Hematopoietic multipotent progenitor cell treated with erythropoietin and hydrocortisone succinate and interleukin-3 and kit ligand, for 15 days (in vitro differentiated cells): ENCODE results near the gene PRSS22.

ENCODE experiments used
- DNase-seq: peaks from one replicate; pipeline ENCODE4 v3.0.0-alpha.2; 2015; ENCODE audit warnings: low spot score

PRSS22 gene

DNA sequence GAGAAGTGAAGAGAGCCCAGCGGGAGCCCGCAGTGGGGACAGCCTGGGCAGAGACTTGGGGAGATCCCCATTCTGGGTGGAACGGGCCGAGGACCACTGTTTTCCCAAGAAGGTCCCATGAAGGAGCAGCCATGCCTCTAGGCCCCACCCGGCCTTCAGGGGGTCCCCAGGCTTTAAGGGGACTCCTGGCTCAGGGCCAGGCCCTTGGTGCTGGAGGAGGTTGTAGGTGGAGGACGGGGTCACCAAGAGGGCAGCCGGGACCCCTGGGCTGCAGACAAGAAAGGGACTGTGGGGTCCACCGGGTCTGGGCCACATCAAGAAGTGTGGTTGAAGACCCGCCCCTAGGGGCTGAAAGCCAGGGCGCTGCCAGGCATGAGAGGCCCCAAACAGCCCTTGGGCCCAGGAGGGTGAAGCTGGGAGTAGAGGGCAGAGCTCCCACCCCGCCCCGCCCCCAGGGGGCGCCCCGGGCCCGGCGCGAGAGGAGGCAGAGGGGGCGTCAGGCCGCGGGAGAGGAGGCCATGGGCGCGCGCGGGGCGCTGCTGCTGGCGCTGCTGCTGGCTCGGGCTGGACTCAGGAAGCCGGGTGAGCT, 41.1 kb downstream of the PRSS22 start, which contains the start of gene PRSS21:
Gene PRSS21, plus strand, starts transcription at position 487 of the 589 bp plus-strand sequence. Its CDS starts 32 bp downstream, at position 519.
- no peak for DNase-seq

GRCh38 chr16:2815299-2815771, 42.6 kb downstream of the PRSS22 start:
- no peak for DNase-seq

GRCh38 chr16:2814551-2815298, 43.2 kb downstream of the PRSS22 start:
- no peak for DNase-seq

GRCh38 chr16:2813771-2814221, 44.2 kb downstream of the PRSS22 start:
- DNase-seq, result no peak

- DNase-seq, result no peak
Observed at GRCh38 chr16:2811703-2812471, 46.1 kb downstream of the PRSS22 start.

DNA sequence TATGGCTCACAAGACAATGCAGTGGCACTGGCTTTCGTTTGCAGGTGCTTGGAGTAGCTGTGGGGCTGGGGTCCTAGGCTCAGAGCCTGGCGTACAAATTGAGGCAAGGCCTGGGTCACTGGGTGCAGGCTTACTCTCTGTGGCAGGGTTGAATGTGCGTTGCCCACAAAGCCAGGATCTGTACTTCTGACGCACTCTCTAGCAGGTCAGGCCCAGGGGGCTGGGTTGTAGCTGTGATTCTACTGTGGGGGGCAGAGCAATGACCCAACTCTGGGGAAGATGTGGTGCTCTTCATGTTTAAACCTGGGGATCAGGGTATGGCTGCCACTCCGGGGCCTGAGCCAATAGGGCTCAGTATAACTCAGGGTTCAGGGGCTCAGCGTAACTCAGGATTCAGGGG, 47.3 kb downstream of the PRSS22 start:
- no peak for DNase-seq

GRCh38 chr16:2809149-2809760, 48.7 kb downstream of the PRSS22 start:
- DNase-seq, result no peak

DNA sequence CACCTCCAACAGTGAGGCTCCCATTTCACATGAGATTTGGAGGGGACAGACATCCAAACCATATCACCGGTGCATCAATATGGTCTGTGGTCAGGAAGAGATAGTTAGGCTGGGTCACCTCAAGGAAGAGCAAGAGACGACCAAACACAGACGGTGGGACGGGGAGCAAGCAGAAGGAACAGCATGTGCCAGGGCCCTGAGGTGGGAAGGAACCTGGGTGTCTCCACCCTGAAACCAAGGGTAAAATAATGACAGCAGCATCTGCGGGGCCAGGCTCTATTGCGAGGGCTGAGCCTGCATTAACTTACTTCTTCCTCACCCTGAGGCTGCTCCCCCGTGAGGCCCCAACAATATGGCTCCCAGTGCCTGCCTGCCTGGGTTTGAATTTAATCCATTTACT, 49.8 kb downstream of the PRSS22 start:
- DNase-seq, result no peak

DNA sequence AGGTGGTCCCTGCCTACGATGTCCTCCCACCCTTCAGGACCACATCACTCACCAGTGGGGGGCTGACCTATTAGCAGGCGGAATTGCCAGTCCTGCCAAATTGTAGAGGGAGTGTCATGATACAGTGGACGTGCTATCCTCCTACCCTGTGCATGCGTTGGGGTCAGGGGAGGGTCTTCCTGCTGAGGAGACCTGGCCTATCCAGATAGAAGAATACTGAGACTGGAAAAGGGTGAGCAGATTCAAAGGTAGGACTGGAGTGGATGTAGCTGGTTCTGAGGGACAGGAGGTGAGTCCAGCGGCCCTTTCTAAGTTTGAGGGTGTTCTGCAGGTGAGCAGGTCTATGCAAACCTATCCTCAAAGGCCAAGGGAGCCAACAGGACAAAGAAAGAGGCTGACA, 51.7 kb downstream of the PRSS22 start:
- DNase-seq, result no peak

DNA sequence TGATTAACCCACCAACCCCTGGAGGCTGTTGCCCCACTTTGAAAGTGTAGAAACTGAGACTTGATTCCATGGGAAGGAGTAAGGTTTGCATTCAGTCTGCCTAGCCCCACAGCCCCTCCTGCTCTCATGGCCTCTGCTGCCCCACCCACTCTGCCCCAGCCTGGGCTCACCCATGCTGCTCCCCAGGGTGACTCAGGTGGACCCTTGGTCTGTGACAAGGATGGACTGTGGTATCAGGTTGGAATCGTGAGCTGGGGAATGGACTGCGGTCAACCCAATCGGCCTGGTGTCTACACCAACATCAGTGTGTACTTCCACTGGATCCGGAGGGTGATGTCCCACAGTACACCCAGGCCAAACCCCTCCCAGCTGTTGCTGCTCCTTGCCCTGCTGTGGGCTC, 53.2 kb downstream of the PRSS22 start:
- no peak for DNase-seq

- no peak for DNase-seq
Observed at GRCh38 chr16:2803545-2804195, 54.3 kb downstream of the PRSS22 start.
